GM19438 (cell line): Measurements from ENCODE around the gene TMPRSS12.
"Not testable (repeated sequence)": the region's sequence is repeated elsewhere in the genome, so short reads cannot be mapped to it uniquely, and the experiment has no call there.

Experiments
- ATAC-seq: cut with Tn5 transposase; IDR thresholded peaks from one replicate; pipeline ENCODE4 v1.9.1; 2021; ENCODE audit warnings: low read depth; ENCODE audit not compliant: unreplicated experiment

TMPRSS12 gene

GRCh38 chr12:50842637-50843493, at the start of gene TMPRSS12:
Gene TMPRSS12, plus strand, starts transcription at chr12:50842926. Its CDS starts 39 bp downstream, at chr12:50842965.
- ATAC-seq: no peak

GRCh38 chr12:50799908-50800307, 42.8 kb upstream of the TMPRSS12 start:
- no peak for ATAC-seq

- no peak for ATAC-seq
Observed at GRCh38 chr12:50803230-50803875, 39.4 kb upstream of the TMPRSS12 start.

- ATAC-seq: no peak
Observed at GRCh38 chr12:50806176-50806575, 36.5 kb upstream of the TMPRSS12 start.

- ATAC-seq: not testable (repeated sequence)
Observed at GRCh38 chr12:50809131-50809530, 33.6 kb upstream of the TMPRSS12 start.

GRCh38 chr12:50814921-50815320, 27.8 kb upstream of the TMPRSS12 start:
- not testable (repeated sequence) for ATAC-seq

GRCh38 chr12:50820177-50820576, 22.5 kb upstream of the TMPRSS12 start:
- ATAC-seq: no peak

- ATAC-seq: no peak
Observed at GRCh38 chr12:50822082-50822481, 20.6 kb upstream of the TMPRSS12 start.

- not testable (repeated sequence) for ATAC-seq
Observed at GRCh38 chr12:50823724-50824123, 19.0 kb upstream of the TMPRSS12 start.

GRCh38 chr12:50824914-50825313, 17.8 kb upstream of the TMPRSS12 start:
- ATAC-seq: no peak

GRCh38 chr12:50825372-50825838, 17.3 kb upstream of the TMPRSS12 start:
- ATAC-seq: no peak

- ATAC-seq: no peak
Observed at GRCh38 chr12:50828121-50828520, 14.6 kb upstream of the TMPRSS12 start.

GRCh38 chr12:50828886-50829285, 13.8 kb upstream of the TMPRSS12 start:
- no peak for ATAC-seq

- ATAC-seq: not testable (repeated sequence)
Observed at GRCh38 chr12:50833801-50834200, 8.9 kb upstream of the TMPRSS12 start.

- ATAC-seq: no peak
Observed at GRCh38 chr12:50839042-50839441, 3.7 kb upstream of the TMPRSS12 start.

GRCh38 chr12:50840809-50841487, 1.8 kb upstream of the TMPRSS12 start:
- ATAC-seq: no peak

- no peak for ATAC-seq
Observed at GRCh38 chr12:50841716-50842531, 802 bp upstream of the TMPRSS12 start.

- no peak for ATAC-seq
Observed at GRCh38 chr12:50845021-50845647, 2.4 kb downstream of the TMPRSS12 start.

GRCh38 chr12:50848963-50849362, 6.2 kb downstream of the TMPRSS12 start:
- no peak for ATAC-seq

- not testable (repeated sequence) for ATAC-seq
Observed at GRCh38 chr12:50855218-50855617, 12.5 kb downstream of the TMPRSS12 start.
